Mucosa of gallbladder (tissue), 1 donor: ENCODE results near the gene ZNF282. TPM values are rescaled to one million over a fixed set of nuclear protein-coding genes. Genes with fewer than 3 reads are reported as not detected.
A peak's percentile ranks its signal among the peaks of the same experiment; 100 is the strongest.
"Not testable (repeated sequence)": the region's sequence is repeated elsewhere in the genome, so short reads cannot be mapped to it uniquely, and the experiment has no call there.

ENCODE experiments used
- DNase-seq: peaks from one replicate; pipeline ENCODE4 v3.0.0-alpha.2; 2020; ENCODE audit warnings: low spot score
- total RNA-seq: library from RNA; stranded (reverse); gene quantifications from one replicate; pipeline ENCODE4 v1.2.1, GENCODE V29; 2021
- donor health status: DM: no; HTN: no; CAD: no.

ZNF282 gene
- total RNA-seq, 1 donor from 2014 or later, result 33.8 TPM

- DNase-seq, result no peak
Measured at GRCh38 chr7:149224352-149224751, 29.0 kb downstream of the ZNF282 start.

- no peak for DNase-seq
Measured at GRCh38 chr7:149225106-149225505, 29.8 kb downstream of the ZNF282 start.

- DNase-seq, result no peak
Measured at GRCh38 chr7:149225656-149226055, 30.3 kb downstream of the ZNF282 start.

- not testable (repeated sequence) for DNase-seq
Measured at GRCh38 chr7:149226366-149226765, 31.0 kb downstream of the ZNF282 start.

- no peak for DNase-seq
Measured at GRCh38 chr7:149226840-149227494, 31.6 kb downstream of the ZNF282 start.

- no peak for DNase-seq
Measured at GRCh38 chr7:149228831-149229471, 33.6 kb downstream of the ZNF282 start.

- no peak for DNase-seq
Measured at GRCh38 chr7:149229526-149229925, 34.2 kb downstream of the ZNF282 start.

- no peak for DNase-seq
Measured at GRCh38 chr7:149232362-149232761, 37.0 kb downstream of the ZNF282 start.

GRCh38 chr7:149233655-149234204 lies 38.4 kb downstream of the ZNF282 start:
- not testable (repeated sequence) for DNase-seq

GRCh38 chr7:149237502-149237901 lies 42.2 kb downstream of the ZNF282 start:
- no peak for DNase-seq

- no peak for DNase-seq
Measured at GRCh38 chr7:149238051-149238450, 42.7 kb downstream of the ZNF282 start.

GRCh38 chr7:149239345-149240143 lies 44.2 kb downstream of the ZNF282 start, which contains the start of gene ZNF212:
Gene ZNF212 (plus strand): TSS chr7:149239651. CDS start chr7:149239779, 128 bp downstream.
- DNase-seq, result peak; percentile 91

GRCh38 chr7:149240637-149241036 lies 45.3 kb downstream of the ZNF282 start:
- no peak for DNase-seq

GRCh38 chr7:149241696-149242095 lies 46.4 kb downstream of the ZNF282 start:
- no peak for DNase-seq

GRCh38 chr7:149245244-149245643 lies 49.9 kb downstream of the ZNF282 start:
- DNase-seq, result no peak

GRCh38 chr7:149245744-149246143 lies 50.4 kb downstream of the ZNF282 start:
- DNase-seq, result no peak

GRCh38 chr7:149248777-149249176 lies 53.4 kb downstream of the ZNF282 start:
- DNase-seq, result no peak

- not testable (repeated sequence) for DNase-seq
Measured at GRCh38 chr7:149250151-149250550, 54.8 kb downstream of the ZNF282 start.

GRCh38 chr7:149251518-149251917 lies 56.2 kb downstream of the ZNF282 start:
- not testable (repeated sequence) for DNase-seq

GRCh38 chr7:149252378-149252777 lies 57.0 kb downstream of the ZNF282 start:
- no peak for DNase-seq

GRCh38 chr7:149253665-149254064 lies 58.3 kb downstream of the ZNF282 start:
- DNase-seq, result no peak

GRCh38 chr7:149254181-149254858 lies 59.0 kb downstream of the ZNF282 start:
- DNase-seq, result no peak
